Stimulated activated CD4-positive, alpha-beta T cell treated with anti-CD3 and anti-CD28 coated beads, Interleukin-2, amount 100 ng/mL, for 48 hours (primary cell): ENCODE measurements around the gene PGK1.
A peak's percentile ranks its signal among the peaks of the same experiment; 100 is the strongest.
"Not testable (repeated sequence)": the region's sequence is repeated elsewhere in the genome, so short reads cannot be mapped to it uniquely, and the experiment has no call there.

Experiments used
- DNase-seq, 2 donors: peaks; one replicate each; pipeline ENCODE4 v3.0.0-alpha.2; 2020

The PGK1 gene

DNA sequence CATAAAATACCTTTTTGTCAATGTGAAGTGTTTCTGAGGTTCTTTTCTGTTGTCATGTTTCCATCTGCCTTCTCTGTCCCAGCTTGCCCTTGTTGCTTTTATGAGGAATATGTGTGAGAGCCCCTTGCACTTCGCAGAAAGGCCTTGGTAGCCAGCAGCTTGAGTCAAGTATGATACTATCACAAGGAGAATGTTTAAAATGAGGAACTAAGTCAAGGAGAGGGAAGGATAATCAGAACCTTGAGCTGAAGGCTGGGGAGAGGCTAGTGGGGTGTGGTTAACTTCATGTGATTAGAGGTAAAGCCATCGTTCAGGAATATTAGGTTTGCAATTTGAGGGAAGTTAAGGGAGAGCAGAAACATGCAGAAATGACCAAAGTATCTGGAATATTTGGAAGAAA is 12.7 kb downstream of the PGK1 start:
- DNase-seq, result no peak

- DNase-seq, result no peak
Observed at GRCh38 chrX:78118628-78119027, 14.6 kb downstream of the PGK1 start.

GRCh38 chrX:78119521-78120227 is 15.6 kb downstream of the PGK1 start:
- DNase-seq, result no peak

- no peak for DNase-seq
Observed at GRCh38 chrX:78123190-78123589, 19.1 kb downstream of the PGK1 start.

GRCh38 chrX:78124307-78124706 is 20.3 kb downstream of the PGK1 start:
- no peak for DNase-seq

- no peak for DNase-seq
Observed at GRCh38 chrX:78125148-78125547, 21.1 kb downstream of the PGK1 start.

DNA sequence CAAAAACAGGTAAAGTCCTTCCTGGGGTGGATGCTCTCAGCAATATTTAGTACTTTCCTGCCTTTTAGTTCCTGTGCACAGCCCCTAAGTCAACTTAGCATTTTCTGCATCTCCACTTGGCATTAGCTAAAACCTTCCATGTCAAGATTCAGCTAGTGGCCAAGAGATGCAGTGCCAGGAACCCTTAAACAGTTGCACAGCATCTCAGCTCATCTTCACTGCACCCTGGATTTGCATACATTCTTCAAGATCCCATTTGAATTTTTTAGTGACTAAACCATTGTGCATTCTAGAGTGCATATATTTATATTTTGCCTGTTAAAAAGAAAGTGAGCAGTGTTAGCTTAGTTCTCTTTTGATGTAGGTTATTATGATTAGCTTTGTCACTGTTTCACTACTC is 21.7 kb downstream of the PGK1 start:
- DNase-seq, result not testable (repeated sequence)

GRCh38 chrX:78129714-78130113 is 25.7 kb downstream of the PGK1 start:
- DNase-seq, result no peak

DNA sequence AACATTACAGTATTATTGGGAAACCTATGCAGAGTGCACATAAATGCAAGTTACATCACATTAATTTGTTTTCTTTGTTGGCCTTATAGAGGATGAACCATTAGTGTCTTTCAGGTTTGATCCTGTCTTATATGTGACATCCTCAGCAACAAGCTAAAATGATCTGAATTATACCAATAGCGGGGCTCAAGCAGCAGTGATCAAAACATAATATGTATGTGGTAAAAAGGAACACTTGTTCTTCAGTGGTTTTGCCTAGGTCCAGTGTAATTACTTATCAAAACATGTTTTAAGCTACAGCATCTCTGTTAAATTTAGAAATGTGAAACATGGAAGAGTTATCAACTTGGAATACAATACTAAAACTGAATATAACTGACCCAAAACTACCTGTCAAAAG is 26.3 kb downstream of the PGK1 start:
- no peak for DNase-seq

- DNase-seq, result no peak
Observed at GRCh38 chrX:78131117-78131516, 27.1 kb downstream of the PGK1 start.

DNA sequence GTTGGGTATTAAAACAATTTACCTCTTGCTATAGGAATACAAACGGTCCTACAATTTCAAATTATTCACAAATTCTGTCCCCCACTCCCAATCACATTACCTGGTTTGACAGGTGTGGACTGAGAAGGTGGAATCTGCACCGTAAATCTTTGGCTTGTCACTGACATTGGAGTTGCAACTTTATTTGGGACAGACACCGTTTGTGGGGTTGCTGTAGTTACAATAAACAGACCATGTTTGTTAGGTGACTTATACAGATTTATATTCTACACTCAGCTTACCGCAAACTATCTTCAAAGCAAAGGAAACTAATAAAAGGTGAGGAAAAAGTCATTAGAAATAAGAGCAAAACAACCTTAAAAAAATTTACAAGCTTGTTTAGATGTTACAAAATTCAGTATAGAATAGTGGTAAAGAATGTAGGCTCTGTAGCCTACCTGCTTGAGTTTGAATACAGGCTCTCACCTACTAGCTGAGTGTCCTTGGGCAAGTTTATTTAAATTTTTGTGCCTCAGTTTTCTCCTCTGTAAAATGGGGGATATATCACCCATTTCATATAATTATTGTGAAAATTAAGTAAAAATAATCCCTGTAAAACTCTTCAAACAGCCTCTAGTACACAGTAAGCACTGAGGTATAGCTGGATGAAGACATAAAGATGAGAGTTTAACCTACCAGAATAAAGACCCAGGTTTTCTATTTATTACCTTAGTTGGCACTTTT is 29.4 kb downstream of the PGK1 start:
- no peak for DNase-seq

DNA sequence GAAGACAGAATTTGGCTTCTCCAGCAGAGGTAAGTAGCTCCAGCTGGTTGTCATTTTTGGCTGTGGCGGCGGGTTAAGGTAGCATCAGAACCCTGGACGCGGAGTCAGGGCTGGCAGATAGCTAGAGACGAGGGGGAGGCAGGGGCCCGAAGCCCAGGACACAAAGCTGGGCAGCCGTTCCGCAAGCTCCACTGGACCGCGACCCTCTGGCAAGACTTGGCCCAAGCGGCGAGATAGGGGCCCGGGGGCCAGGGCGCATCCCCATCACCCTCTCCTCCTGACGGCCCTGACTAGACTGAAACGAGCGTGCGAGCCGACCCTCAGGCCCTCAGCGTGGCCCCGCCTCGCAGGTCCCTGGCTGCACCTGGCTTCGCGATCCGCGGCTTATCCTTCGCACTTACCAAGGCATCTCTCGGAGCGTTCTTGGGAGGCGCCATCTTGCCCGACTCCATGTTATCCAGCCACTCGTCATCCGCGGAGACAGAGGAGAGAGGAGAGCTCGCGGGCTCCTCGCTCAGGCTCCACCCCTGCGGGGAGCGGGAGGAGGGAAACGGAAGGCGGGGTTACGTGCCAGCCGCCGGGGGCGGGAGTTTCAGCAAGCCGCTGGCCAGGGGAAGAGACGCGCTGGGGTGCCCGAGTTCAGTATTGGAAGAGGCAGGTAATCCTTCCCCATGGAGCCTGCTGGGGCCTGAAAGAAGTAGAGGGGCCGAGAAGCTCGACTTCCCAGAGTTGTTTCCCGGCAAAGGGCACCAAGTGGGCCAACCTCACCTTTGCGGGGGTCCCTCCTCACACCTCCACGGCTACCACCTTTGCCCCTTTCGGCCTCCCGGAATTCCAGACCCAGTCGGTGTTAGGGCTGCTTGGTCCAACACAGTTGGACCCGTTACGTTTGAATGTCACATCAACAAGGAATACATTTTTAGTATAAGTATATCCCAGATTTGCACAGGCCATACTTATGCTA is 35.4 kb downstream of the PGK1 start, which contains the start of gene TAF9B:
TAF9B (minus strand) TSS at position 491 of the 964 bp plus-strand sequence; CDS start at position 452, 39 bp downstream.
- DNase-seq, result peak; percentile 69

DNA sequence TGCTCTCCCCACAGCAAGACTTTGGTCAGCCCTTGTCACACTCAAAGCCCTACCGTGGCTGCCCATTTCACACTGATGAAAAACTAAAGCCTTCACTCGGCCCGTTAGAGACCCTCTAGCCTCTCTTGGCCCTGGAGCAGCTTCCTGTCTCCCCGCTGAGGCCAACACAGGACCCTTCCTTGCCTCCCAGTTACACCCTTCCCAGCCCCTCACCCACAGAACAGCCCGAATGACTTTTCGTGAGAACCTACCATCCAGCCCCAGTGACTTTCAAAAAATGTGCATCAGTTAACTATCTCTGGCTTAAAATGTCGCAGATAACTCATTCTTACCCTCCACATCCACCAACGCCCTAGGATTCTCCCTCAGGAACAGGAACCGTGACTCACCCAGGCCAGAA is 36.2 kb downstream of the PGK1 start:
- no peak for DNase-seq

- DNase-seq, result not testable (repeated sequence)
Observed at GRCh38 chrX:78147002-78147540, 43.0 kb downstream of the PGK1 start.

- not testable (repeated sequence) for DNase-seq
Observed at GRCh38 chrX:78157373-78157772, 53.3 kb downstream of the PGK1 start.

GRCh38 chrX:78157846-78158245 is 53.8 kb downstream of the PGK1 start:
- DNase-seq, result not testable (repeated sequence)

GRCh38 chrX:78160711-78161110 is 56.7 kb downstream of the PGK1 start:
- DNase-seq, result not testable (repeated sequence)

GRCh38 chrX:78163175-78163574 is 59.1 kb downstream of the PGK1 start:
- DNase-seq, result not testable (repeated sequence)

DNA sequence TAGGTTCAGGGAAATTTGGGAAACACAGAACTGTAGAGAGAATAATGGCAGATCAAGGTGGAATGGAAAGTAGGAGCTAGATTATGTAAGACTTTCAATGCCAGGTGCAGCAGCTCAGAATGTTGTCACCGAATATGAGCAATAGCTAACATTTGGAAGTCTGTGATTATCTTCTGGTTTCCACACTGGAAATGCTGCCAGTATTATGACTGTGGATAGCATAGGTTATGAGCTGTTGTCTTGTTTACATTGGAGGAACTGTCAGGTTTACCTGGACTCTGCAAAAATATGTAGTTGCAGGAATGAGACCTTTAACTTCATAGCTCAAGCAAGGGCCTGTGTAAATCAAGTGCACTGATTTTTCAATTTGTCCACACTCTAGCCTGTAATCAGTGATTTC is 61.4 kb downstream of the PGK1 start:
- DNase-seq, result no peak

DNA sequence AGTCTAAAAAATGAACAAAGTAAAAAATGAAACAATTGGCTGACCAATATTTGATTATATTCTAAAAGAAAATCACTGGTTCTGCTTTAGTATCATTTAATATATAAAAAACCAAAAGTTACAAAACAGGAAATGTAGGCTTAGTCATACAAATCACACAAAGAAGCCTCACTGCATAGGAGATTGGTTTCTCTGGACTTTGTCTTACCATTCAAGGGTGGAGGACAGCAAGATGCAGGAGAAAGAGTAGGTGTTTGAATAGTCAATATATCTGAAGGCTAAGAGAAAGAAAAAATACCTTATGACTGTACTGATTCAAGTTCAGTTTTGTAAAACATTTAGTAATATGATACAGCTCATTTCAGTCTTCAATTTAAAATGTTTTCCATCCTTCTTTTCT is 64.0 kb downstream of the PGK1 start:
- no peak for DNase-seq
